GF-D8 (cell line): ENCODE measurements around the gene CUX1.
"Not testable (repeated sequence)": the region's sequence is repeated elsewhere in the genome, so short reads cannot be mapped to it uniquely, and the experiment has no call there.

ENCODE experiments used
- DNase-seq: peaks from one replicate; lab custom pipeline; 2025; lab: John Stamatoyannopoulos, UW

The CUX1 gene

DNA sequence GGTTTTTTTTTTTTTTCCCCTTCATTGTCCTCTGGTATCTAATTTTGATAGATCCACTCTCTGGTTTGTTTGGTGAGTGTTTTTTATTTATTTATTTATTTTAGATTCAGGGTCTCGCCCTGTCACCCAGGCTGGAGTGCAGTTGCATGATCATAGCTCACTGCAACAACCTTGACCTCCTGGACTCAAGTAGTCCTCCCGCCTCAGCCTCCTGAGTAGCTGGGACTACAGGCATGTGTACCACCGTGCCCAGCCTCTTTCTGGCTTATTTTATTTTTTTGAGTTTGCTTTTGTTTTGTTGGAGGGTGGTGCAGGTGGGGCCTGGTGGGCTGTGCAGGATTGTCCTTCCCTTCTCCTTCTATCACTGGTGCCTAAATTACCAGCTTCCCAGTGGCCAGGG lies 282.0 kb downstream of the CUX1 start:
- DNase-seq = no peak

DNA sequence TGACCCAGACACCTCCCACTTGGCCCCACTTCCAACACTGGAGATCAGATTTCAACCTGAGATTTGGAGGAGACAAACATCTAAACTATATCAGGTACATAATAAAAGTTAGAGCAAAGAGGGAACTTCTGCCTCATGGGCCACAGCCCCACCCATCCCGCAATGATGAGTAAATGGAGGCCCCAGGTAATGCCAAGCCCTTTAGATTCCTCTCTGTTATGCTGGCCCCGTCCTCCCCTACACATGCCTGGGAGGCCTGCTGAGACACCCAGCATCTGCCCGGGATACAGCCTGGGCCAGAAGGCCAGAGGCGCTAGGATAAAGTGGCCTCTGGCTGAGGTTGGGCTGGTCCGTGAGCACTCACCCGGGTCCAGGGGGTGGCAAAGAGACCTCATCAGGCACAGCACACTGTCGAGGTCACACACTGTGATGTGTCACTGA lies 283.7 kb downstream of the CUX1 start:
- DNase-seq = no peak

GRCh38 chr7:102101926-102102325 lies 284.5 kb downstream of the CUX1 start:
- DNase-seq = no peak

DNA sequence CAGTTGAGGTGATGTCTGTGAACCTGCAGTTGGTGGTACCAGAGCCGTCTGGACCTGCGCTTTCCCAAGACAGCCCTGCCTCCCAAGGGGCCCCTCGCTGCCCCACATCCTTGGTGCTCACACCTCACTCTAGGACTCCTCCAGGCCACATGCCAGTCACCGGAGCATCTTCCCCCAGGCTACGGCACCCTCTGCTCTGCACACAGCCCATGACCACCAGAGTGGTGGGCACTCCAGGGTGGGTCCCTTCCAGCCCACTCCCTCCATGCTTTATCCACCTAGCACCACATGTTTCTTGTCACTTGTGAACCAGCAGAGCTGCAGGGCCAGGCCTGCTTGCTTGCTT lies 285.6 kb downstream of the CUX1 start:
- DNase-seq = no peak

- DNase-seq = no peak
These were observed 286.8 kb downstream of the CUX1 start for GRCh38 chr7:102104245-102104644.

DNA sequence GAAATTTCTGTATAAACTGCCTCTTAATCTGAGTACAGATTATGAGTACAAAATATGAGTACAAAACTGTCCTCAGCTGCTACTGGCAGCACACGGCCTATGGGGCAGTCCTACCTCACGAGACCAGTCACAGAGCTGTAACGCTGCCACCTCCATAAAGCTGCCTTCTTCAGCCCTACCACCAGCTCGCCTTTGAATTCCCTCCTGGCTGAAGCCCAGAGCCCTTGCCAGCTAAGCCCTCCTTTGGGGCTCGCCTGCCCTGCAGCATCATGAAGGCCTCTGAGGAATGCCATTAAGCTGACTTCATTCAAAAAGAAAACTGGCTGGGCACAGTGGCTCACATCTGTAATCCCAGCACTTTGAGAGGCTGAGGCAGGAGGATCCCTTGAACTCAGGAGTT lies 289.2 kb downstream of the CUX1 start:
- no peak for DNase-seq

DNA sequence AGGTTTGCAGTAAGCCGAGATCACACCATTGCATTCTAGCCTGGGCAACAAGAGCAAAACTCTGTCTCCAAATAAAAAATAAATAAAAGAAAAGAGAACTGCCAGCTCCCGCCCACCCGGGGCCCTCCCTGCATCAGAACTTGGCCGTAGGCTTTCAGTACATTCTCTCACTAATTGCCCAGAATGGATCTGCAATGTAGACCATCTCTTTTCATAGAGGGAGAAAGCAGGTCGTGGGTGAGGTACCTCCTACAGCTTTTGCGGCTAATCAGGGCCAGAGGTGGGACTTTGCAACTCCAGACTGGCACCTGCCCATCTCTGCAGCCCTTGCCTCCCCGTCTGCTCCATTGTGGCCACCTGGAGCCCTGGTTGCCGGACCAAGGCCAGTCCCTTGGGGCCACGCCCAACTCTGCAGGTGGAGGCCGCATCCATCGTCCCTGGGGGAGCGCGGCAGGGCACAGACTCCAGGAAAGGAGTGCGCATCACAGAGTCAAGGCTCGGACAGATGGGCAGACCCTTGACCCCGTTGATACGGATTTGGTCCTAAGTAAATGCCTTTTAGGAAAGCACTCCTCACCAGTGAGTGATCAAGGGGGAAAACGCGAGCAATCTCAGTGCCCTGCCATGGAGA lies 290.2 kb downstream of the CUX1 start:
- no peak for DNase-seq

- DNase-seq = no peak
These were observed 293.9 kb downstream of the CUX1 start for GRCh38 chr7:102111061-102112041.

DNA sequence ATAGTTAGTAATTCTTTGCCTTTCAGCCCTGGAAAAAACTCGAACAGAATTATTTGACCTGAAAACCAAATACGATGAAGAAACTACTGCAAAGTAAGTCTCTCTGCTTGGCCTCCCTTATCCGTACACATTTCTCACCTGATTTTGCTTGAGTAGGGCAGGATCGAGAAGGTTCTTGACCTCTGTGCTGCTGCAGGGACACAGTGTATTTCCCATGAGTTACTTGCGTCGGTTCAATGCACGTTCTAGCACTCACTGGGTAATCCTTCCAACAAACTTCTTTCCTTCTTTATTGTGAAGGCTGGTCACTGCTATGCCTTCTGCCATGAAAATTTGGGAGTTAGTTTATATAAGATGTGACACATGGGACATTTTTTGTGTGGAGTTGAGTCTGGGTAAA lies 297.8 kb downstream of the CUX1 start:
- no peak for DNase-seq

GRCh38 chr7:102115931-102116330 lies 298.5 kb downstream of the CUX1 start:
- no peak for DNase-seq

- DNase-seq = no peak
These were observed 300.3 kb downstream of the CUX1 start for GRCh38 chr7:102117743-102118142.

DNA sequence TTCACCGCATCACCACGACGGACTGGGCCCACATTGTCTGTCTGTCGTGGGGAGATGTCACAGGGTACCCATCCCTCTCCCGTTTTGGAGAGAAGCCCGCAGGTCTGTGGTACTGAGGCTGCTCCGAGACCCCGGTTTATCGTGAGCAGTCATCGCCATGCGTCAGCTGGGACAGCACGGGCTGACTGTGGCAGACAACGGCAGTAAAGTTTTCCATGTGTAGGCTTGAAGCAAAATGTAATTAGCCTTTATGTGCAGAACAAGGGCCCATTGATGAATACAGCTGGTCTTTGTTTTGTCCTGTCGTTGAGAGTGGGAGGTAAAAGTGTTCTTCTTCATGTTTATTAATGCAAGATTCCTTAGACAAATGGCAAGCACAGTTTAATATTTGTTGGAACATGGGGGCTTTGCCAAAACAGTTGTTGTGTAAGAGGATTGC lies 301.8 kb downstream of the CUX1 start:
- DNase-seq = no peak

DNA sequence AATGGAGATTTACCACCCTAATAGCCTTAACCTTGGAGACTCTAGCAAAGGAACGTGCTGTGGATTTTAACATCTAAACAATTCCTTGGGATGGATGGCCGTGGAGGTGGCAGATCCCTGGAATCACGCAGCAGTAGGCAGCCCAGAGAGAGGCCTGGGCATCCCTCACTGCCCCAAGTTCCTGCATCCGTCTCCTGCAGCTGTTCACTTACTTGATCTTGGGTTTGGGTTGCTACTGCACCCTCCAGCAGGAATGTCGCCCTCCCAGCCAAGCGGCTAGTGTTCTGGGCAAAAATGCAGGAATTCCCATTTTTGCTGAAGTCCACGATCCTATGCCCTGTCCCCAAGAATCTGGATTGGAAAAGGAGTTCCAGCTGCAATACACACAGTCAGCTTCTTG lies 302.5 kb downstream of the CUX1 start:
- DNase-seq = no peak

- no peak for DNase-seq
These were observed 303.3 kb downstream of the CUX1 start for GRCh38 chr7:102120666-102121195.

DNA sequence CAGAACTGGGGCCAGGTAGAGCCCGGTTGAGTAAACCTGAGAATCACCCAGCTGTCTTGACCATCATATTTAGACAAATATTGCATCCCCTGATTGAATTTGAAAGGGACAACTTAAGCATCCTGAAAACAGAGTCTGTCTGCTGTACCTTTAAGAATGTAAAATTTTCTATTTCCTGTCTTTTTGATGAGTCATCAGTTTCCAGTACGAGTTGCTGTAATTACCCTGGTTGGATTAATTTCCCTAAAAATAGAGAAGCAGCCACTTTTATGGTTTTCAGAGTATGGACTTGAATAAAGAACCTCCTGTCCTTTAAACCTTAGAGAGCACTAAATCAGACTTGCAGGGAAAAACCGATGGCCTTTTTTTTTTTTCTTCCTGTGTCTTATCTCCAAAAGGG lies 304.6 kb downstream of the CUX1 start:
- DNase-seq = peak; percentile 39

DNA sequence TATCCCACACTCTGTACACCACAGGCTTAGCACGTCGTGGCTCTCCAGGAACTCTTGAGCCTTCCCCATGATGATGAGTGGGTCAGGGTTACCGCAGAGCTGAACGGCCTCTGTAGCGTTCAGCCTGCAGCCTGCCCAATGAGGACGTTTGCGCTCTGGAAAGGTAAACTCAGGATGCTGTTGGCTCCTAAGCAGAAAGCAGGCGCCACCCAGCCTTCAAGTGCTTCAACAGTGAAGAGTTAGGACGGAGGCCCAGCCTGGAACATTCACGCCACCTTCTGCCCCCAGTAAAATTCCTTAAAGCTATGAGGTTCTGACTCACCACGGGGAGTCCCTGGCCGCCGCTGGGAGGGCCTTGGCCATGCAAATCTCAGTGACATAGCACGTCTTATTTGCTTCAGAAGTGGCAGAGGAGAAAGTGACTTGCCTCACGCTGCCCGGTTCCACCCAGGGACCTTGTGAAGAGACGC lies 307.7 kb downstream of the CUX1 start:
- DNase-seq = no peak

DNA sequence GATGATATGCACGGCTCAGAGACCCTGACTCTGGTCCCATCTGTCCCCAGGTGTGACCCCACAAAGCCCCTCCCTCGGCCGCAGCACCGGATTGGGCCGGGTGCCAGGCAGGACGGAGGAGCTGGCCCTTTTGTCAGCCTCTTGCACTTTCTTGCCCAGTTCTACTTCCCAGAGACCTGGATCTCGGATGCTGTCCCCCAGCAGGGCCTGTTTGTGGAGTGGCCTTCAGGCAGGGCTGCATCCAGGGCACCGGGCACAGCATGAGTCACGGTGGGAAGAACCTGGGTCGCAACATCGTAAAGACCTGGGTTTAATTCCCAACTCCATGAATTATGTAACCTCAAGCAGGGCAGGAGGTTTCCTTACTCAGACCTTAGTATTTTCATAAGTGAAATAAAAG lies 310.9 kb downstream of the CUX1 start:
- DNase-seq = no peak

GRCh38 chr7:102129636-102130370 lies 312.4 kb downstream of the CUX1 start:
- DNase-seq = no peak

GRCh38 chr7:102132209-102132752 lies 314.9 kb downstream of the CUX1 start:
- DNase-seq = no peak

GRCh38 chr7:102138676-102139075 lies 321.2 kb downstream of the CUX1 start:
- no peak for DNase-seq

- DNase-seq = no peak
These were observed 323.5 kb downstream of the CUX1 start for GRCh38 chr7:102140952-102141370.

DNA sequence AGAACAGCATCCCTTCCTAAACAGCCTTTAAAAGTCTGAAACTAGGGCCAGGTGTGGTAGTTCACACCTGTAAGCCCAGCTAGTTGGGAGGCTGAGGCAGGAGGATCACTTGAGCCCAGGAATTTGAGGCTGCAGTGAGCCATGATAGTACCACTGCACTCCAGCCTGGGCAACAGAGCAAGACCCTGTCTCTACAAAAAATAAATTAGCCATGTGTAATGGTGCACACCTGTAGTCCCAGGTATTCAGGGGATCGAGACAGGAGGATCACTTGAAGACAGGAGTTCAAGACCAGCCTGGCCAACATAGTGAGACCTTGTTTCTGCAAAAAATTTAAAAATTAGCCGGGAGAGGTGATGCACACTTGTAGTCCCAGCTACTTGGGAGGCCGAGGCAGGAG lies 325.0 kb downstream of the CUX1 start:
- DNase-seq = not testable (repeated sequence)
